Measurements from ENCODE around the gene CCSER1.
"Not testable (repeated sequence)": the region's sequence is repeated elsewhere in the genome, so short reads cannot be mapped to it uniquely, and the experiment has no call there.

Gene CCSER1

GRCh38 chr4:91623603-91623967 is 1496.4 kb downstream of the CCSER1 start:
- not testable (repeated sequence) for H3K4me3 ChIP-seq (ENCODE audit: low read depth, low read length); DNase-seq (ENCODE audit: low read depth)

GRCh38 chr4:91630054-91630453 is 1502.9 kb downstream of the CCSER1 start:
- no peak for DNase-seq (ENCODE audit: low read depth)
- no peak overlapping the region for H3K4me3 ChIP-seq (ENCODE audit: low read depth, low read length)

DNA sequence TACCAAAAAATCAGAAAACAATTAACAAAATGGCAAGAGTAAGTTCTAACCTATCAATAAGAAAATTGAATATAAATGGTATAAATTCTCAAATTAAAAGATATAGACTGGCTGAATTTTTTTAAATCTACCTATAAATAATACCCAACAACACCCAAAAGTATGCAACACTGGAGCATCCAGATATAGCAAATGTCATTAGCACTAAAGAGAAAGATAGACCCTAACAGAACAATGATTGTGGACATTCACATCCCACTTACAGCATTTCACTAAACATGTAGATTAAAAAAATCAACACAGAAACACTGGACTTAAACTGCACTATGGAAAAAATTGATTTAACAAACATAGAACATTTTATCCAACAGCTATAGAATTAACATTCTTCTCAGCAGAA is 1503.6 kb downstream of the CCSER1 start:
- no peak for DNase-seq (ENCODE audit: low read depth)
- H3K4me3 ChIP-seq (ENCODE audit: low read depth, low read length): no peak overlapping the region

DNA sequence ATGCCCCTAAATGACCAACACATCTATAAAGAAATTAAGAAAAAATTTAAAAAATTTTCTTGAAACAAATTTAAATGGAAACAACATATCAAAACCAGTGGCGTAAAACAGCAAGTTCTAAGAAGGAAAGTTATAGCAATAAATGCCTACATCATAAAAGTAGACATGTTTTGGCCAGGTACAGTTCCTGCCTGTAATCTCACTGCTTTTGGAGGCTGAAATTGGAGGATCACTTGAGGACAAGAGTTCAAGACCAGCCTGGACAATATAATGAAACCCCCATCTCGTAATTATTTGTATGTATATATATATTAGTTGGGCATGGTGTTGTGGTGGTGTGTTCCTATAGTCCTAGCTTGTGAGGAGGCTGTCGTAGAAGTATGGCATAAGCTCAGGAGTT is 1504.1 kb downstream of the CCSER1 start:
- DNase-seq (ENCODE audit: low read depth): no peak
- H3K4me3 ChIP-seq (ENCODE audit: low read depth, low read length): no peak overlapping the region

DNA sequence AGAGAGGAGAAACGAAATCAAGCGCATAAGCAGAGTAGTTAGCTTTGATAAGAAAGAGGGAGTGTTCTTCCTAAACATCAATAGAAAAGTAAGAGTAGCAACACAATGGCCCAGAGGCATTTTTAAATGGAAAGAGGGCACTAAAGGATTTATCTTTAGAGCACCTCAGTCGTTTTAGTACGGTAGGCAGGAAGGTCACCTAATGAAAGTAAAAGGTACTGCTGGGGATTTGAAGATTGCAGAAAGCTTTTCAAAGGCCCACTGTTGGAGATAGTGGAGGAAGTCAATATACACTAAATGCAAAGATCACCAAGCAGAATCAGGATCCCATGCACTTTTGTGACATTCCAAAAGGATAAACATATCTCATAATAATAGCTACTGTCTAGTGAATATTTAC is 1508.9 kb downstream of the CCSER1 start:
- no peak overlapping the region for H3K4me3 ChIP-seq (ENCODE audit: low read depth, low read length)
- no peak for DNase-seq (ENCODE audit: low read depth)

All from skeletal muscle cell (primary cell).